Endothelial cell of umbilical vein (primary cell): ENCODE results near the gene STN1. TPM values are rescaled to one million over a fixed set of nuclear protein-coding genes. Genes with fewer than 3 reads are reported as not detected.

Experiments
- BruUV-seq: library from RNA; stranded (reverse); fragments of 400-500 nt; replicated peaks from 2 replicates; lab custom pipeline; 2021; lab: Mats Ljungman, UMichigan
- CTCF ChIA-PET: fragments of 300-600, 350-600 bp; sonication (Branson Sonifier 250); formaldehyde crosslinking; loops from one replicate; lab custom pipeline; 2021; ENCODE audit warnings: antibody characterized with exemption, inconsistent platforms; lab: Charles Lee
- POLR2A ChIA-PET: fragments of 300-600, 350-600 bp; sonication (Branson Sonifier 250); formaldehyde crosslinking; loops from one replicate; lab custom pipeline; 2021; ENCODE audit warnings: antibody characterized with exemption, inconsistent platforms; lab: Charles Lee
- DNase-seq: peaks from one replicate; pipeline ENCODE4 v3.0.0-alpha.2; 2011; ENCODE audit warnings: low read depth, low spot score
- FAIRE-seq: peaks from 2 replicates; lab custom pipeline; 2011; peaks lifted over from hg19 to GRCh38; lab: Jason Lieb, UNC
- H2AFZ ChIP-seq: 2 replicates; pipeline ENCODE4 v1.6.0; 2012; ENCODE audit warnings: low read depth, low read length, control low read depth, inconsistent platforms
- H3K27ac ChIP-seq: 2 replicates; pipeline ENCODE4 v1.5.1; 2011; ENCODE audit warnings: low read depth, mild to moderate bottlenecking, control low read depth, low read length, moderate library complexity; ENCODE audit not compliant: insufficient read depth
- H3K27me3 ChIP-seq, 2 experiments: 2 replicates each; pipeline versions ENCODE4 v1.6.0 to v1.6.1; 2011; ENCODE audit warnings: low read length in 2 of 2, mixed read lengths in 1 of 2; ENCODE audit not compliant: control insufficient read depth in 2 of 2, insufficient read depth in 2 of 2
- H3K36me3 ChIP-seq, 2 experiments: 2 replicates in 1 of 2; 3 replicates in 1 of 2; pipeline ENCODE4 v1.5.1; 2011; ENCODE audit warnings: low read length in 2 of 2, mild to moderate bottlenecking in 1 of 2, moderate library complexity in 1 of 2; ENCODE audit not compliant: control insufficient read depth in 2 of 2, insufficient read depth in 2 of 2; ENCODE audit errors: extremely low read depth in 1 of 2
- H3K4me1 ChIP-seq: 3 replicates; pipeline ENCODE4 v1.5.1; 2011; ENCODE audit warnings: mild to moderate bottlenecking, low read length; ENCODE audit not compliant: control insufficient read depth, insufficient read depth; ENCODE audit errors: extremely low read depth
- H3K4me2 ChIP-seq: 2 replicates; pipeline ENCODE4 v1.6.1; 2011; ENCODE audit warnings: low read length, control low read depth, mixed read lengths; ENCODE audit not compliant: insufficient read depth
- H3K4me3 ChIP-seq, 3 experiments: fragments of 200-600 bp in 1 of 3; sonication (generic), shearing (Covaris generic) in 1 of 3; replicated peaks in 1 of 3; 2 replicates each; pipeline ENCODE4 v1.5.1; 2011 to 2016; ENCODE audit warnings: control low read depth in 3 of 3, low read length in 3 of 3, mild to moderate bottlenecking in 2 of 3, inconsistent platforms in 1 of 3, low read depth in 1 of 3, moderate library complexity in 1 of 3; ENCODE audit not compliant: insufficient read depth in 1 of 3
- H3K79me2 ChIP-seq: 2 replicates; pipeline ENCODE4 v1.6.0; 2012; ENCODE audit warnings: low read length, inconsistent platforms; ENCODE audit not compliant: control insufficient read depth, insufficient read depth
- H3K9ac ChIP-seq: replicated peaks from 2 replicates; pipeline ENCODE3; 2011; ENCODE audit warnings: low read length, control low read depth; ENCODE audit not compliant: insufficient read depth; ENCODE audit errors: extremely low read depth
- H3K9me1 ChIP-seq: replicated peaks from 3 replicates; pipeline ENCODE4 v1.6.0; 2011; ENCODE audit warnings: mild to moderate bottlenecking, low read length; ENCODE audit not compliant: control insufficient read depth, insufficient read depth; ENCODE audit errors: extremely low read depth
- H3K9me3 ChIP-seq: replicated peaks from 2 replicates; pipeline ENCODE4 v1.5.1; 2012; ENCODE audit warnings: low read length, inconsistent platforms; ENCODE audit not compliant: control insufficient read depth, insufficient read depth
- H4K20me1 ChIP-seq: replicated peaks from 2 replicates; pipeline ENCODE3; 2011; ENCODE audit warnings: mild to moderate bottlenecking, low read length; ENCODE audit not compliant: control insufficient read depth, insufficient read depth; ENCODE audit errors: extremely low read depth
- EZH2 ChIP-seq: IDR thresholded peaks from 2 replicates; pipeline ENCODE4 v1.6.1; 2012; ENCODE audit warnings: borderline replicate concordance, low read depth, mild to moderate bottlenecking, moderate library complexity, low read length, inconsistent platforms; ENCODE audit not compliant: severe bottlenecking
- FOS ChIP-seq: IDR thresholded peaks from 2 replicates; pipeline ENCODE4 v1.6.1; 2011; ENCODE audit warnings: mild to moderate bottlenecking, low read length, moderate library complexity, borderline replicate concordance; ENCODE audit not compliant: insufficient read depth
- JUN ChIP-seq: IDR thresholded peaks from 2 replicates; pipeline ENCODE4 v1.6.1; 2011; ENCODE audit warnings: borderline replicate concordance, low read depth; ENCODE audit not compliant: insufficient read length, insufficient read depth
- MAX ChIP-seq: IDR thresholded peaks from 2 replicates; pipeline ENCODE4 v1.6.1; 2011; ENCODE audit not compliant: insufficient read depth, insufficient read length
- MYC ChIP-seq: IDR thresholded peaks from one replicate; pipeline ENCODE4 v1.6.1; 2011; ENCODE audit warnings: mild to moderate bottlenecking, low read depth, low read length
- dilution Hi-C: fragments of 300-500 bp; cut with MboI; formaldehyde crosslinking; loops from one replicate; pipeline ENCODE4 v1.15.0; 2019; ENCODE audit warnings: low sequenced_read_pairs; ENCODE audit not compliant: extremely low pct_ligation_motif_present
- intact Hi-C: fragments of 100-400 bp; cut with micrococcal nuclease; formaldehyde crosslinking; loops from one replicate; pipeline ENCODE4 v1.10.0; 2022
- polyA plus RNA-seq, 4 experiments: library from polyadenylated mRNA; depleted of rRNA in 3 of 4; stranded (reverse) in 3 of 4; unstranded in 1 of 4; fragments of >200 nt; gene quantifications; 2 replicates each; pipeline versions ENCODE4 v1.2.1 to v1.2.3, GENCODE V29; 2011 to 2012; ENCODE audit warnings: missing spikeins in 1 of 4
- total RNA-seq: library from RNA; stranded (reverse); gene quantifications from 2 replicates; pipeline ENCODE4 v1.2.3, GENCODE V29; 2021
- TF ChIP-seq, protein P1 (sequence below), 2 donors: IDR thresholded peaks; 1 replicate in 1 of 2; 2 replicates in 1 of 2; pipeline ENCODE4 v1.5.1; 2011; ENCODE audit warnings: low read length in 2 of 2, mild to moderate bottlenecking in 2 of 2, moderate library complexity in 2 of 2, control low read depth in 1 of 2, inconsistent platforms in 1 of 2, low read depth in 1 of 2; ENCODE audit not compliant: insufficient read depth in 1 of 2; ENCODE audit errors: extremely low read depth in 1 of 2

STN1 gene
- total and polyA plus RNA-seq, 2 donors (not counting 3 experiments of a cell fraction or from before 2014, with no cell fraction given) = 10.8 to 15.3 TPM

DNA sequence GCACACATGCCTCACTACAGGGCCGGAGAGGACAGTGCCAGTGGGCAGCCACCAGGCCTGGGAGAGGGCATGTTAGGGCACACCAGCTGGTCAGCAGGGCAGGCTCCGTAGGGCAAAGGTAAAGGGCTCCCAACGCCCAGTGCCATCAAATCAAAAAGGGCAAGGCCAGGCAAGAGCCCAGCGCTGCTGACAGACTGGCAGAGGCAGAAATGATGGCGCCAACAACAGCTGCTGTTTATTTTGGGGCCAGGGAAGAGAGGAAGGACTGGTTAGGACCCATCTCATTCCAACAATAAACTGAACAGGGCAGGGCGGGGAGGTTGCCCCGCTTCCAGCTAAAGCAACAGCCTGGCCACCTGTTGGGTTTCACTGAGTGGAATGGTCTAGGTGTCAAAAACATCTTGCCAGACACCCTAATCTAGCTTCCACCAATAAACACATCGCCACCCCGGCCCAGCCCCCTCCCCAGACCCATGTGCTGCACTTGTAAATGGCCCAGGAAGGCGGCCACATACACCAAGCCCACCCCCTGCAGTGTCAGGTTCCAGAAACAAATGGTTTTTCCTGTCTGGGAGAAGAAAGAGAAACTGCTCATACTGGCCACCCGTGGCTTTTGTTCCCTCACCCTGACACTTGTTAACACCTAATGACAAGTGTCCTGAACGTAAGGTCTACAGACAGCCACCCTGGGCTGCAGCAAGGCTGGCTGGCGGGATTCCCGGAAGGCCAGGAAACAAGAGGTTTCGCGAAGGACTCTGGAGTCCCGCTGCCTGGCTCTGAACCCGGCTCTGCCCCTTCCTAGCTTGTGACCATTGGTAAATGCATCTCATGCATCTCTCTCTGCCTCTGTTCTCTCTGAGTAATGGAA is 77.9 kb downstream of the STN1 start:
- no peaks in the 10 kb centered on the region for H3K9me3 ChIP-seq
- no peaks in the 10 kb centered on the region for H3K79me2 ChIP-seq
- no peak for DNase-seq
- no peak overlapping the region for H2AFZ ChIP-seq
- H3K27me3 ChIP-seq = no peaks in the 10 kb centered on the region
- no peak overlapping the region for H3K4me2 ChIP-seq
- H3K9me1 ChIP-seq = no peaks in the 10 kb centered on the region
- no peaks in the 10 kb centered on the region for H3K4me1 ChIP-seq
- no peak overlapping the region for H3K4me3 ChIP-seq
- no peak overlapping the region for H3K27ac ChIP-seq
- TF ChIP-seq MAX (no peak), FOS (no peak), JUN (no peak), MYC (no peak), EZH2 (no peak)
- TF ChIP-seq, protein P1, sequence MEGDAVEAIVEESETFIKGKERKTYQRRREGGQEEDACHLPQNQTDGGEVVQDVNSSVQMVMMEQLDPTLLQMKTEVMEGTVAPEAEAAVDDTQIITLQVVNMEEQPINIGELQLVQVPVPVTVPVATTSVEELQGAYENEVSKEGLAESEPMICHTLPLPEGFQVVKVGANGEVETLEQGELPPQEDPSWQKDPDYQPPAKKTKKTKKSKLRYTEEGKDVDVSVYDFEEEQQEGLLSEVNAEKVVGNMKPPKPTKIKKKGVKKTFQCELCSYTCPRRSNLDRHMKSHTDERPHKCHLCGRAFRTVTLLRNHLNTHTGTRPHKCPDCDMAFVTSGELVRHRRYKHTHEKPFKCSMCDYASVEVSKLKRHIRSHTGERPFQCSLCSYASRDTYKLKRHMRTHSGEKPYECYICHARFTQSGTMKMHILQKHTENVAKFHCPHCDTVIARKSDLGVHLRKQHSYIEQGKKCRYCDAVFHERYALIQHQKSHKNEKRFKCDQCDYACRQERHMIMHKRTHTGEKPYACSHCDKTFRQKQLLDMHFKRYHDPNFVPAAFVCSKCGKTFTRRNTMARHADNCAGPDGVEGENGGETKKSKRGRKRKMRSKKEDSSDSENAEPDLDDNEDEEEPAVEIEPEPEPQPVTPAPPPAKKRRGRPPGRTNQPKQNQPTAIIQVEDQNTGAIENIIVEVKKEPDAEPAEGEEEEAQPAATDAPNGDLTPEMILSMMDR (IDR thresholded peaks at IDR 0.05; ENCODE audit: extremely low read depth in 1 of 2, insufficient read depth in 1 of 2, low read depth in 1 of 2, low read length in 2 of 2) = no peak
- intact Hi-C loops = no loop called here
- no peak overlapping the region for H3K9ac ChIP-seq
- dilution Hi-C loops = no loop called here
- BruUV-seq = no TSS peak
- ChIA-PET POLR2A (interaction anchor here (0.6 kb wide), 1 partner anchor 8 kb away, joined by 4 read pairs; no protein-coding TSS in a partner anchor), CTCF (interaction anchor here (0.6 to 1.1 kb wide), 3 partner anchors 51 to 914 kb away, joined by 3 read pairs; no protein-coding TSS in a partner anchor)
- FAIRE-seq = peak; percentile 28
- no peaks in the 10 kb centered on the region for H4K20me1 ChIP-seq
- no peaks in the 10 kb centered on the region for H3K36me3 ChIP-seq
